A549 (cell line): ENCODE measurements around the gene CPAMD8.
"Not testable (repeated sequence)": the region's sequence is repeated elsewhere in the genome, so short reads cannot be mapped to it uniquely, and the experiment has no call there.

Source experiments
- BHLHE40 ChIP-seq: IDR thresholded peaks from 2 replicates; pipeline ENCODE4 v1.6.1; 2012; ENCODE audit warnings: low read depth, low read length, inconsistent platforms
- GATA3 ChIP-seq: IDR thresholded peaks from 2 replicates; pipeline ENCODE4 v1.6.1; 2012; ENCODE audit warnings: borderline replicate concordance
- HOXA7 ChIP-seq: fragments of 250-450 bp; sonication (Bioruptor Pico); IDR thresholded peaks from 2 replicates; pipeline ENCODE4 v1.5.0; 2020; ENCODE audit warnings: mild to moderate bottlenecking, moderate library complexity
- POLR2A ChIP-seq: IDR thresholded peaks from 2 replicates; pipeline ENCODE4 v1.6.1; 2012; ENCODE audit warnings: mild to moderate bottlenecking, low read length
- RFX5 ChIP-seq: fragments of 450-650 bp; IDR thresholded peaks from 2 replicates; pipeline ENCODE4 v1.7.1; 2014; ENCODE audit warnings: antibody characterized with exemption, mild to moderate bottlenecking, moderate library complexity
- TP53 ChIP-seq: fragments of 250-450 bp; sonication (Bioruptor Pico); IDR thresholded peaks from 2 replicates; pipeline ENCODE4 v1.5.0; 2021; ENCODE audit warnings: mild to moderate bottlenecking, moderate library complexity
- ZNF302 ChIP-seq: fragments of 250-450 bp; sonication (Bioruptor Pico); IDR thresholded peaks from 2 replicates; pipeline ENCODE4 v1.9.0; 2021; ENCODE audit warnings: inconsistent platforms, mild to moderate bottlenecking, moderate library complexity
- TF ChIP-seq, protein P1 (sequence below): IDR thresholded peaks from 2 replicates; pipeline ENCODE4 v1.6.1; 2012
- TF ChIP-seq, protein P2 (sequence below): fragments of >200 bp; sonication (Bioruptor Twin); formaldehyde crosslinking; IDR thresholded peaks from 3 replicates; pipeline ENCODE4 v1.5.1; 2016

DNA sequence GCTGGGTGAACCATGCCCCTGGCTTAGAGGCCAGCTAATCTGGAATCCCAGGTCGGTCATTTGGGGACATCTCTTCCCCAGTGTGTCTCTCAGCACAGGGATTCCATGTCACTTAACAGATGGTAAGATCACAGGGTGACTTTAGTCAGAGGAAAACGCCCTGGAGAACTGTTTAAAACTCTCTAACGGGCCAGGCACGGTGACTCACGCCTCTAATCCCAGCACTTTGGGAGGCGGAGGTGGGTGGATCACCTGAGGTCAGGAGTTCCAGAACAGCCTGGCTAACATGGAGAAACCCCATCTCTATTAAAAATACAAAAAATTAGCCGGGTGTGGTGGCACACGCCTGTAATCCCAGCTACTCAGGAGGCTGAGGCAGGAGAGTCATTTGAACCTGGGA is 1.7 kb downstream of the CPAMD8 start:
- TF ChIP-seq, protein P1, sequence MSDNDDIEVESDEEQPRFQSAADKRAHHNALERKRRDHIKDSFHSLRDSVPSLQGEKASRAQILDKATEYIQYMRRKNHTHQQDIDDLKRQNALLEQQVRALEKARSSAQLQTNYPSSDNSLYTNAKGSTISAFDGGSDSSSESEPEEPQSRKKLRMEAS = not testable (repeated sequence)
- TF ChIP-seq POLR2A; GATA3; RFX5; TP53 (CRISPR knock-in tag); ZNF302; HOXA7 (CRISPR knock-in tag); BHLHE40: not testable (repeated sequence)
- TF ChIP-seq, protein P2, sequence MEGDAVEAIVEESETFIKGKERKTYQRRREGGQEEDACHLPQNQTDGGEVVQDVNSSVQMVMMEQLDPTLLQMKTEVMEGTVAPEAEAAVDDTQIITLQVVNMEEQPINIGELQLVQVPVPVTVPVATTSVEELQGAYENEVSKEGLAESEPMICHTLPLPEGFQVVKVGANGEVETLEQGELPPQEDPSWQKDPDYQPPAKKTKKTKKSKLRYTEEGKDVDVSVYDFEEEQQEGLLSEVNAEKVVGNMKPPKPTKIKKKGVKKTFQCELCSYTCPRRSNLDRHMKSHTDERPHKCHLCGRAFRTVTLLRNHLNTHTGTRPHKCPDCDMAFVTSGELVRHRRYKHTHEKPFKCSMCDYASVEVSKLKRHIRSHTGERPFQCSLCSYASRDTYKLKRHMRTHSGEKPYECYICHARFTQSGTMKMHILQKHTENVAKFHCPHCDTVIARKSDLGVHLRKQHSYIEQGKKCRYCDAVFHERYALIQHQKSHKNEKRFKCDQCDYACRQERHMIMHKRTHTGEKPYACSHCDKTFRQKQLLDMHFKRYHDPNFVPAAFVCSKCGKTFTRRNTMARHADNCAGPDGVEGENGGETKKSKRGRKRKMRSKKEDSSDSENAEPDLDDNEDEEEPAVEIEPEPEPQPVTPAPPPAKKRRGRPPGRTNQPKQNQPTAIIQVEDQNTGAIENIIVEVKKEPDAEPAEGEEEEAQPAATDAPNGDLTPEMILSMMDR = not testable (repeated sequence)
